GM23248 (cell line): ENCODE results near the gene TLCD3A.

ENCODE experiments used
- EZH2 ChIP-seq: fragments of 200-600 bp; sonication (generic); IDR thresholded peaks from 2 replicates; pipeline ENCODE4 v1.6.1; 2018; ENCODE audit warnings: antibody characterized with exemption, mild to moderate bottlenecking; ENCODE audit not compliant: insufficient read depth, poor library complexity, severe bottlenecking
- EZH2phosphoT487 ChIP-seq: fragments of 200-600 bp; sonication (generic); IDR thresholded peaks from 2 replicates; pipeline ENCODE4 v1.6.1; 2018; ENCODE audit warnings: antibody characterized with exemption, moderate library complexity, mild to moderate bottlenecking, low read depth; ENCODE audit not compliant: insufficient read depth

DNA sequence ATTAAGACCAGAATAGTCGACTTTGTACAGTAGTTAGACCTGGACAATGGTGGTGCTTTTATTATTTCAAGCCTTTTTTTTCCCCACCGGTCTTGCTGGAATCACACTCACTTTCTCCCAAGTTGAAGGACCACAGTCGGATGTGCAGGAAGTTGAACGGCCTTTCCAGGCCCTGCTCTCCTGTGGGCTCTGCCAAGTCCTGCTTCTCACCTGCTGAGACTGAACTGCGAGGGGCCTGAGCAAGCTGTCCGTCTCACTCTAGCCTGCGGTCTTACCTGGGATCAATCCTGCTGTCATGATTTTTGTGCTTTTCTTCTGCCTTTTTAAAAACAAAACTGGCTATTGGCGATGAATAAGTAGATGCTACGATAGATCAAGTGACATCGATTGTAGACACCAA lies 1.3 kb downstream of the TLCD3A start:
- no peak for TF ChIP-seq EZH2
- no peak for TF ChIP-seq EZH2phosphoT487
